ENCODE measurements around the gene HOXD13. TPM values are rescaled to one million over a fixed set of nuclear protein-coding genes. Genes with fewer than 3 reads are reported as not detected.

Gene HOXD13
- total RNA-seq, 1 experiment from 2014 or later, result not detected

- no peak for DNase-seq (ENCODE audit: unreplicated experiment)
- Mint-ChIP-seq H3K4me3 (ENCODE audit: unreplicated experiment) (no peak overlapping the region), H3K4me1 (ENCODE audit: insufficient read depth, unreplicated experiment) (peaks cover 11% of the 10 kb centered on the region), H3K36me3 (ENCODE audit: insufficient read depth, unreplicated experiment) (peaks cover 6% of the 10 kb centered on the region), H3K27ac (ENCODE audit: low read depth, unreplicated experiment) (no peak overlapping the region), H3K9me3 (ENCODE audit: unreplicated experiment) (peaks cover 7% of the 10 kb centered on the region), H3K27me3 (ENCODE audit: insufficient read depth, unreplicated experiment) (peaks cover 64% of the 10 kb centered on the region)
- no peak for TF ChIP-seq CTCF (IDR thresholded peaks at IDR 0.05; ENCODE audit: unreplicated experiment)
- intact Hi-C loops (cut with micrococcal nuclease), result loop anchor here (10.0 kb wide), 1 partner anchor 120 kb away; no protein-coding TSS in a partner anchor
- ChIA-PET CTCF (interaction anchor here (0.6 to 2.0 kb wide), 32 partner anchors 9 to 1101 kb away, joined by 3 to 44 read pairs (median 3); no protein-coding TSS in a partner anchor), POLR2A (interaction anchor here (0.5 to 1.0 kb wide), 3 partner anchors 395 to 981 kb away, joined by 3 to 4 read pairs (median 3); no protein-coding TSS in a partner anchor)
- BruUV-seq (replicated peaks), result no TSS peak
Observed at GRCh38 chr2:176085120-176085788, 7.3 kb upstream of the HOXD13 start.

- peaks cover 6% of the 10 kb centered on the region for H3K36me3 Mint-ChIP-seq (ENCODE audit: insufficient read depth, unreplicated experiment)
- intact Hi-C loops (cut with micrococcal nuclease), result loop anchor here (2.0 to 10.0 kb wide), 2 partner anchors 121 to 395 kb away; no protein-coding TSS in a partner anchor
- ChIA-PET CTCF (interaction anchor here (0.6 to 3.9 kb wide), 34 partner anchors 8 to 1102 kb away, joined by 3 to 65 read pairs (median 4); no protein-coding TSS in a partner anchor), POLR2A (interaction anchor here (0.5 to 3.1 kb wide), 3 partner anchors 396 to 982 kb away, joined by 3 to 12 read pairs (median 3); no protein-coding TSS in a partner anchor)
- H3K27ac Mint-ChIP-seq (ENCODE audit: low read depth, unreplicated experiment), result no peak overlapping the region
- peak; percentile 55 for TF ChIP-seq CTCF (IDR thresholded peaks at IDR 0.05; ENCODE audit: unreplicated experiment)
- H3K9me3 Mint-ChIP-seq (ENCODE audit: unreplicated experiment), result peaks cover 7% of the 10 kb centered on the region
- peak overlapping the region; percentile 19 for H3K4me3 Mint-ChIP-seq (ENCODE audit: unreplicated experiment)
- H3K4me1 Mint-ChIP-seq (ENCODE audit: insufficient read depth, unreplicated experiment), result peaks cover 11% of the 10 kb centered on the region
- BruUV-seq (replicated peaks), result no TSS peak
- H3K27me3 Mint-ChIP-seq (ENCODE audit: insufficient read depth, unreplicated experiment), result peaks cover 72% of the 10 kb centered on the region
- peak; percentile 50 for DNase-seq (ENCODE audit: unreplicated experiment)
Observed at GRCh38 chr2:176085861-176086771, 6.4 kb upstream of the HOXD13 start.

DNA sequence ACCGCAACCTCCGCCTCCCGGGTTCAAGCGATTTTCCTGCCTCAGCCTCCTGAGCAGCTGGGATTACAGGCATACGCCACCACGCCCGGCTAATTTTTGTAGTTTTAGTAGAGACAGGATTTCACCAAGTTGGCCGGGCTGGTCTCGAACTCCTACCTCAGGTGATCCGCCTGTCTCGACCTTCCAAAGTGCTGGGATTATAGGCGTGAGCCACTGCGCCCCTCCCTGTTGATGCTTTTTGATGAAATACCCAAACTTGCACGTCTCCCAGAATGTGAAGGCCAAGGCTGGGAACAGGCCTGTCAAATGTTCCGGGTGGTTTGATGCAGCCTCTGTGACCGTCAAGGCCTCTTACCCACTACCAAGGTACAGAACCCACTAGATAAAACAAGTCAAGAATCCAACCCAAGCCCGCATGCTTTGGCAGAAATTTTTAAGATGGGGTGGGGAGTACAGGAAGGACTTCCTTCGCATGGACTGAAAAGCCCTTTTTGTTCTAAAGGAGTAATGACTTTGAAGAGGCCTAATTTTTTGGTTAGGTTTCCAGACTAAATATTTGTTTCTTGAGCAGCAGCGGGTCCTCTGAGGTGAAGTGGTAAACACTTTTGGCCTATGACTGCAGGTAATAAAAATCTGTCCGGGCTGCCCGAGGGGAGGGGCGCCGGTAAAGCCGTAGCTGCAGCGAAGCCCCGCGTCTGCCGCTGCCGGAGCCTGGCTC, 5.0 kb upstream of the HOXD13 start:
- POLR2A ChIA-PET, result interaction anchor here (1.0 to 3.1 kb wide), 2 partner anchors 123 to 397 kb away, joined by 3 to 12 read pairs; no protein-coding TSS in a partner anchor
- H3K36me3 Mint-ChIP-seq (ENCODE audit: insufficient read depth, unreplicated experiment), result peaks cover 6% of the 10 kb centered on the region
- H3K4me1 Mint-ChIP-seq (ENCODE audit: insufficient read depth, unreplicated experiment), result peaks cover 11% of the 10 kb centered on the region
- no peak for DNase-seq (ENCODE audit: unreplicated experiment)
- H3K27ac Mint-ChIP-seq (ENCODE audit: low read depth, unreplicated experiment), result no peak overlapping the region
- CTCF ChIA-PET, result interaction anchor here (0.6 to 3.9 kb wide), 22 partner anchors 9 to 1387 kb away, joined by 3 to 65 read pairs (median 4); no protein-coding TSS in a partner anchor
- BruUV-seq (replicated peaks), result no TSS peak
- intact Hi-C loops (cut with micrococcal nuclease), result loop anchor here (1.0 to 10.0 kb wide), 5 partner anchors 123 to 777 kb away; no protein-coding TSS in a partner anchor
- no peak overlapping the region for H3K4me3 Mint-ChIP-seq (ENCODE audit: unreplicated experiment)
- no peak for TF ChIP-seq CTCF (IDR thresholded peaks at IDR 0.05; ENCODE audit: unreplicated experiment)
- H3K9me3 Mint-ChIP-seq (ENCODE audit: unreplicated experiment), result peaks cover 7% of the 10 kb centered on the region
- H3K27me3 Mint-ChIP-seq (ENCODE audit: insufficient read depth, unreplicated experiment), result peaks cover 86% of the 10 kb centered on the region
